Activated T-helper 2 cell treated with anti-CD3 and anti-CD28 coated beads, Interferon-gamma antibody, Interleukin-2, Interleukin-4, amounts not matched to agents 10 μg/mL and 5 μg/mL and 100 μg/mL, durations not matched to agents 14 hours and 24 hours and 36 hours (primary cell): ENCODE measurements around the gene THYN1. TPM values are rescaled to one million over a fixed set of nuclear protein-coding genes. Genes with fewer than 3 reads are reported as not detected.

Experiments used
- DNase-seq: peaks from one replicate; pipeline ENCODE4 v3.0.0; 2021; ENCODE audit warnings: low spot score
- H3K27ac Mint-ChIP-seq: one replicate; pipeline ENCODE4 v1.8.0; 2021; ENCODE audit warnings: mixed read lengths
- H3K27me3 Mint-ChIP-seq: one replicate; pipeline ENCODE4 v1.8.0; 2021; ENCODE audit warnings: low read depth, mixed read lengths
- H3K36me3 Mint-ChIP-seq: one replicate; pipeline ENCODE4 v1.8.0; 2021; ENCODE audit warnings: low read depth, mixed read lengths
- H3K4me1 Mint-ChIP-seq: one replicate; pipeline ENCODE4 v1.8.0; 2021; ENCODE audit warnings: low read depth, mixed read lengths
- H3K4me3 Mint-ChIP-seq: one replicate; pipeline ENCODE4 v1.8.0; 2021; ENCODE audit warnings: low read depth, mild to moderate bottlenecking, moderate library complexity, mixed read lengths
- H3K9me3 Mint-ChIP-seq: one replicate; pipeline ENCODE4 v1.8.0; 2021; ENCODE audit warnings: mixed read lengths
- intact Hi-C: fragments of 100-400 bp; cut with micrococcal nuclease; formaldehyde crosslinking; loops from one replicate; pipeline ENCODE4 v1.15.1; 2023
- total RNA-seq: library from RNA; stranded (reverse); gene quantifications from 2 replicates; pipeline ENCODE4 v1.2.3, GENCODE V29; 2022

The THYN1 gene
- total RNA-seq, 1 donor from 2014 or later, result 60.8 TPM

GRCh38 chr11:134238956-134239355 is 14.2 kb downstream of the THYN1 start:
- H3K27ac Mint-ChIP-seq, result no peak overlapping the region
- H3K36me3 Mint-ChIP-seq, result peaks cover 52% of the 10 kb centered on the region
- H3K4me3 Mint-ChIP-seq, result no peak overlapping the region
- H3K4me1 Mint-ChIP-seq, result peaks cover 5% of the 10 kb centered on the region
- DNase-seq, result no peak
- no peaks in the 10 kb centered on the region for H3K27me3 Mint-ChIP-seq
- no peaks in the 10 kb centered on the region for H3K9me3 Mint-ChIP-seq
- intact Hi-C loops, result no loop called here

GRCh38 chr11:134237557-134237922 is 15.6 kb downstream of the THYN1 start:
- no peak for DNase-seq
- Mint-ChIP-seq H3K4me3 (no peak overlapping the region), H3K36me3 (peaks cover 38% of the 10 kb centered on the region), H3K4me1 (peaks cover 13% of the 10 kb centered on the region), H3K27me3 (no peaks in the 10 kb centered on the region), H3K27ac (peak overlapping the region; percentile 24), H3K9me3 (no peaks in the 10 kb centered on the region)
- intact Hi-C loops, result no loop called here

- intact Hi-C loops, result no loop called here
- Mint-ChIP-seq H3K36me3 (peaks cover 35% of the 10 kb centered on the region), H3K9me3 (no peaks in the 10 kb centered on the region), H3K4me1 (peaks cover 18% of the 10 kb centered on the region), H3K27ac (peak overlapping the region; percentile 24), H3K4me3 (no peak overlapping the region), H3K27me3 (no peaks in the 10 kb centered on the region)
- no peak for DNase-seq
Observed at GRCh38 chr11:134236834-134237556, 16.2 kb downstream of the THYN1 start.

- Mint-ChIP-seq H3K36me3 (peaks cover 38% of the 10 kb centered on the region), H3K9me3 (no peaks in the 10 kb centered on the region), H3K27me3 (no peaks in the 10 kb centered on the region), H3K4me3 (no peak overlapping the region), H3K27ac (no peak overlapping the region), H3K4me1 (peaks cover 29% of the 10 kb centered on the region)
- no peak for DNase-seq
- intact Hi-C loops, result no loop called here
Observed at GRCh38 chr11:134235399-134235798, 17.8 kb downstream of the THYN1 start.

- Mint-ChIP-seq H3K9me3 (no peaks in the 10 kb centered on the region), H3K27me3 (no peaks in the 10 kb centered on the region)
Observed at GRCh38 chr11:134233729-134234179, 19.4 kb downstream of the THYN1 start.

GRCh38 chr11:134231958-134232659 is 21.0 kb downstream of the THYN1 start:
- H3K36me3 Mint-ChIP-seq, result peaks cover 29% of the 10 kb centered on the region
- H3K4me3 Mint-ChIP-seq, result no peak overlapping the region
- H3K27ac Mint-ChIP-seq, result peak overlapping the region; percentile 7
- H3K27me3 Mint-ChIP-seq, result no peaks in the 10 kb centered on the region
- DNase-seq, result no peak
- intact Hi-C loops, result no loop called here
- H3K9me3 Mint-ChIP-seq, result no peaks in the 10 kb centered on the region
- peaks cover 56% of the 10 kb centered on the region for H3K4me1 Mint-ChIP-seq

More at GRCh38 chr11:134233729-134234179, 19.4 kb downstream of the THYN1 start:
- Mint-ChIP-seq H3K27ac (no peak overlapping the region), H3K4me3 (no peak overlapping the region), H3K36me3 (peaks cover 31% of the 10 kb centered on the region), H3K4me1 (peaks cover 42% of the 10 kb centered on the region)
- DNase-seq, result no peak
- intact Hi-C loops, result no loop called here

GRCh38 chr11:134230339-134230738 is 22.8 kb downstream of the THYN1 start:
- Mint-ChIP-seq H3K4me1 (peaks cover 70% of the 10 kb centered on the region), H3K36me3 (peaks cover 21% of the 10 kb centered on the region), H3K27ac (peak overlapping the region; percentile 33), H3K4me3 (no peak overlapping the region), H3K27me3 (no peaks in the 10 kb centered on the region), H3K9me3 (no peaks in the 10 kb centered on the region)
- DNase-seq, result no peak
- intact Hi-C loops, result no loop called here

- Mint-ChIP-seq H3K27ac (no peak overlapping the region), H3K4me1 (peaks cover 70% of the 10 kb centered on the region), H3K27me3 (no peaks in the 10 kb centered on the region), H3K4me3 (no peak overlapping the region), H3K9me3 (no peaks in the 10 kb centered on the region), H3K36me3 (peaks cover 16% of the 10 kb centered on the region)
- no peak for DNase-seq
- intact Hi-C loops, result loop anchor here (10.0 kb wide), 1 partner anchor 194 kb away; no protein-coding TSS in a partner anchor
Observed at GRCh38 chr11:134229126-134229790, 23.9 kb downstream of the THYN1 start.

- H3K4me3 Mint-ChIP-seq, result no peak overlapping the region
- H3K27ac Mint-ChIP-seq, result no peak overlapping the region
- H3K27me3 Mint-ChIP-seq, result no peaks in the 10 kb centered on the region
- no peaks in the 10 kb centered on the region for H3K9me3 Mint-ChIP-seq
- H3K36me3 Mint-ChIP-seq, result peaks cover 16% of the 10 kb centered on the region
- H3K4me1 Mint-ChIP-seq, result peaks cover 70% of the 10 kb centered on the region
- intact Hi-C loops, result loop anchor here (10.0 kb wide), 1 partner anchor 194 kb away; no protein-coding TSS in a partner anchor
- no peak for DNase-seq
Observed at GRCh38 chr11:134228625-134229024, 24.5 kb downstream of the THYN1 start.

GRCh38 chr11:134226806-134227325 is 26.3 kb downstream of the THYN1 start:
- no peaks in the 10 kb centered on the region for H3K9me3 Mint-ChIP-seq
- intact Hi-C loops, result loop anchor here (10.0 kb wide), 1 partner anchor 192 kb away; no protein-coding TSS in a partner anchor
- H3K4me1 Mint-ChIP-seq, result peaks cover 69% of the 10 kb centered on the region
- no peaks in the 10 kb centered on the region for H3K27me3 Mint-ChIP-seq
- DNase-seq, result no peak
- H3K4me3 Mint-ChIP-seq, result peak overlapping the region; percentile 37
- H3K27ac Mint-ChIP-seq, result no peak overlapping the region
- peaks cover 31% of the 10 kb centered on the region for H3K36me3 Mint-ChIP-seq

- peaks cover 39% of the 10 kb centered on the region for H3K36me3 Mint-ChIP-seq
- no peaks in the 10 kb centered on the region for H3K9me3 Mint-ChIP-seq
- H3K27ac Mint-ChIP-seq, result peak overlapping the region; percentile 86
- H3K4me1 Mint-ChIP-seq, result peaks cover 66% of the 10 kb centered on the region
- peak; percentile 61 for DNase-seq
- peak overlapping the region; percentile 89 for H3K4me3 Mint-ChIP-seq
- intact Hi-C loops, result loop anchor here (1.0 to 10.0 kb wide), 5 partner anchors 28 to 298 kb away; partner anchors contain the start of genes ACAD8, GLB1L3 and THYN1
- no peaks in the 10 kb centered on the region for H3K27me3 Mint-ChIP-seq
Observed at GRCh38 chr11:134224710-134225664, 28.2 kb downstream of the THYN1 start.
